Calu3 (cell line): ENCODE results near the gene NCK2. TPM values are rescaled to one million over a fixed set of nuclear protein-coding genes. Genes with fewer than 3 reads are reported as not detected.

ENCODE experiments used
- BruUV-seq: library from RNA; stranded (reverse); fragments of 400-500 nt; replicated peaks from 2 replicates; lab custom pipeline; 2021; lab: Mats Ljungman, UMichigan
- CTCF ChIA-PET: fragments of 300-600 bp; sonication (Branson Sonifier 250); formaldehyde crosslinking; loops from one replicate; lab custom pipeline; 2022; ENCODE audit warnings: antibody characterized with exemption; lab: Charles Lee
- DNase-seq: peaks from one replicate; pipeline ENCODE4 v3.0.0; 2022
- H3K27ac Mint-ChIP-seq: one replicate; pipeline ENCODE4 v1.8.0; 2022; ENCODE audit warnings: mixed read lengths; ENCODE audit not compliant: unreplicated experiment
- H3K27me3 Mint-ChIP-seq: one replicate; pipeline ENCODE4 v1.8.0; 2022; ENCODE audit warnings: mixed read lengths; ENCODE audit not compliant: unreplicated experiment
- H3K36me3 Mint-ChIP-seq: one replicate; pipeline ENCODE4 v1.8.0; 2022; ENCODE audit warnings: mild to moderate bottlenecking, moderate library complexity, mixed read lengths; ENCODE audit not compliant: insufficient read depth, unreplicated experiment
- H3K4me1 Mint-ChIP-seq: one replicate; pipeline ENCODE4 v1.8.0; 2022; ENCODE audit warnings: mild to moderate bottlenecking, low read depth, mixed read lengths; ENCODE audit not compliant: unreplicated experiment
- H3K4me3 Mint-ChIP-seq: one replicate; pipeline ENCODE4 v1.8.0; 2022; ENCODE audit warnings: mild to moderate bottlenecking, low read depth, moderate library complexity, mixed read lengths; ENCODE audit not compliant: unreplicated experiment
- H3K9me3 Mint-ChIP-seq: one replicate; pipeline ENCODE4 v1.8.0; 2022; ENCODE audit warnings: low read depth, mixed read lengths; ENCODE audit not compliant: unreplicated experiment
- CTCF ChIP-seq: fragments of 200-600 bp; IDR thresholded peaks from one replicate; pipeline ENCODE4 v1.8.0; 2022; ENCODE audit warnings: antibody characterized with exemption; ENCODE audit not compliant: unreplicated experiment
- intact Hi-C: fragments of 100-400 bp; cut with micrococcal nuclease; formaldehyde crosslinking; loops from one replicate; pipeline ENCODE4 v1.10.0; 2022; ENCODE audit not compliant: unreplicated experiment
- total RNA-seq: library from RNA; stranded (reverse); gene quantifications from 2 replicates; pipeline ENCODE4 v1.2.3, GENCODE V29; 2022

The NCK2 gene
- total RNA-seq, 1 experiment from 2014 or later: 88.6 TPM

- CTCF ChIA-PET: no interaction called here
- intact Hi-C loops: loop anchor here (2.0 to 10.0 kb wide), 4 partner anchors 133 to 338 kb away; no protein-coding TSS in a partner anchor
- H3K27me3 Mint-ChIP-seq: no peaks in the 10 kb centered on the region
- no peak overlapping the region for H3K27ac Mint-ChIP-seq
- DNase-seq: no peak
- H3K4me1 Mint-ChIP-seq: peaks cover 75% of the 10 kb centered on the region
- no TSS peak for BruUV-seq
- no peaks in the 10 kb centered on the region for H3K9me3 Mint-ChIP-seq
- peaks cover 48% of the 10 kb centered on the region for H3K36me3 Mint-ChIP-seq
- H3K4me3 Mint-ChIP-seq: no peak overlapping the region
- no peak for TF ChIP-seq CTCF
Measured at GRCh38 chr2:105749583-105750400, 5.1 kb downstream of the NCK2 start.

- BruUV-seq: no TSS peak
- H3K27me3 Mint-ChIP-seq: no peaks in the 10 kb centered on the region
Measured at GRCh38 chr2:105750735-105751134, 6.0 kb downstream of the NCK2 start.

GRCh38 chr2:105751272-105751671 lies 6.6 kb downstream of the NCK2 start:
- Mint-ChIP-seq H3K4me1 (peaks cover 87% of the 10 kb centered on the region), H3K9me3 (no peaks in the 10 kb centered on the region), H3K4me3 (no peak overlapping the region), H3K27me3 (no peaks in the 10 kb centered on the region), H3K27ac (peak overlapping the region; percentile 11), H3K36me3 (peaks cover 38% of the 10 kb centered on the region)
- no peak for DNase-seq
- no peak for TF ChIP-seq CTCF
- intact Hi-C loops: no loop called here
- CTCF ChIA-PET: no interaction called here
- no TSS peak for BruUV-seq

More at GRCh38 chr2:105750735-105751134, 6.0 kb downstream of the NCK2 start:
- H3K4me3 Mint-ChIP-seq: no peak overlapping the region
- peak overlapping the region; percentile 11 for H3K27ac Mint-ChIP-seq
- no peaks in the 10 kb centered on the region for H3K9me3 Mint-ChIP-seq
- H3K36me3 Mint-ChIP-seq: peaks cover 44% of the 10 kb centered on the region
- H3K4me1 Mint-ChIP-seq: peaks cover 83% of the 10 kb centered on the region
- DNase-seq: no peak
- CTCF ChIA-PET: no interaction called here
- TF ChIP-seq CTCF: no peak
- intact Hi-C loops: no loop called here

DNA sequence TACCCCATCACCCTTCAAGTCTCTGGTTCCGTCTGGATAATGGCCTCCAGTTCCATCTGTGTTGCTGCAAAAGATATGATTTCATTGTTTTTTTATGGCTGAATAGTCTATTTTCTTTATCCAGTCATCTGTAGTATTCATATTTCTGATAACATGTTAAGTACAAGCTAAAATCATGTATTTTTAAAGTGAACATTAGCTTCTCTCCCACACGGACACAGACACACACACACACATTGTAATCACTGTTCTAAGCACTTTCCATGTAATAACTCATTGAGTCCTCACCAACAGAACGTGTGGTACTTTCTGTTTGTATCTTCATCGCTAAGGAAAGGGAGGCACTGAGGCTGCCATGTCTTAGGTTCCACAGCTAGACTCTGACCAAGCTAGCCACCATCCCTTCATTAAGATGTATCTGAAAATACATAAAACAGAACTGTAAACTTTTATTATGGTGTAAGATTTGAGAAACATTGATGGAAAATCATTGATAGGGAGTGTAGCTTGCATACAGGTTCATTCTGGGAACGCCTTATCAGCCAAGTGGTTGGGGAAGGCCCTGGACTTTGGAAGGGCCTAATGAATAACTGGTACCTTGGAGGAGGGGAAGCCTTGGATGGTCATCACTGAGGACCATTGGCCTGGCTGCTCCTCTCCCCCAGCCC lies 8.1 kb downstream of the NCK2 start:
- Mint-ChIP-seq H3K4me3 (no peak overlapping the region), H3K27ac (no peak overlapping the region), H3K36me3 (peaks cover 27% of the 10 kb centered on the region), H3K27me3 (no peaks in the 10 kb centered on the region), H3K9me3 (no peaks in the 10 kb centered on the region), H3K4me1 (peaks cover 84% of the 10 kb centered on the region)
- intact Hi-C loops: no loop called here
- CTCF ChIA-PET: no interaction called here
- DNase-seq: no peak
- no TSS peak for BruUV-seq
- no peak for TF ChIP-seq CTCF
